ENCODE results near the gene NDUFB10. TPM values are rescaled to one million over a fixed set of nuclear protein-coding genes. Genes with fewer than 3 reads are reported as not detected.

The NDUFB10 gene
- total RNA-seq, 1 donor from 2014 or later: 138 TPM

- no peak for DNase-seq (ENCODE audit: low read depth)
These were observed 43.3 kb downstream of the NDUFB10 start for GRCh38 chr16:2002406-2003230.

DNA sequence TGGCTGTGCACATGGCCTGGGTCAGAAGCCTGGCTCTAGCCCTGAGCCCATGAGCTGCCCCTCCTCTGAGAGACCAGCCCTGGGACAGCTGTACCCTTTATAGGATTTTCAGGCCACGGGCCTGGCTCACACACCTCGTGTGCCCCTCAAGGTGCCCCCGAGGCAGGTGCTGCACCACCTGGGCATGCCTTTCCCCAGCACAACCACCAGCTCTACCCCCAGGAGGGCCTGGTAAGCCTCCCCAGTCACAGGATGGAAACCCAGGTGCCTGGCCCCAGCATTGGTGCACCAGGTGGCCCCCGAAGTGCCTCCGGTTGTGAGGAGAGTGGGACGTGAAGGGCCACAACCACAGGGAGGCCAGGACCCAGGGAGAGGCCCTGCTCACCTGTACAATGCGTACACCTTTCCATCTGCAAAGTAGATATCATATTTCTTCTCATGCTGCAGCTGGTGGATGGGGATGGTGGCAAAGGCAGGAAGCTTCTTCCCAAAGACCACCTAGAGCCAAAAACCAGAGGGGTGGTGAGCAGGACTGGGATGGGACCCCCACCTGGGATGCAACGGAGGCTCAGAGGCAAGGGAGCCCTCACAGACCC, 44.0 kb downstream of the NDUFB10 start:
- no peak for DNase-seq (ENCODE audit: low read depth)

- peak; percentile 61 for DNase-seq (ENCODE audit: low read depth)
These were observed 44.7 kb downstream of the NDUFB10 start for GRCh38 chr16:2003827-2004641.

GRCh38 chr16:2004795-2005517, 45.6 kb downstream of the NDUFB10 start:
- no peak for DNase-seq (ENCODE audit: low read depth)

GRCh38 chr16:2005646-2006045, 46.3 kb downstream of the NDUFB10 start:
- no peak for DNase-seq (ENCODE audit: low read depth)

- DNase-seq (ENCODE audit: low read depth): no peak
These were observed 47.0 kb downstream of the NDUFB10 start for GRCh38 chr16:2006317-2006716.

DNA sequence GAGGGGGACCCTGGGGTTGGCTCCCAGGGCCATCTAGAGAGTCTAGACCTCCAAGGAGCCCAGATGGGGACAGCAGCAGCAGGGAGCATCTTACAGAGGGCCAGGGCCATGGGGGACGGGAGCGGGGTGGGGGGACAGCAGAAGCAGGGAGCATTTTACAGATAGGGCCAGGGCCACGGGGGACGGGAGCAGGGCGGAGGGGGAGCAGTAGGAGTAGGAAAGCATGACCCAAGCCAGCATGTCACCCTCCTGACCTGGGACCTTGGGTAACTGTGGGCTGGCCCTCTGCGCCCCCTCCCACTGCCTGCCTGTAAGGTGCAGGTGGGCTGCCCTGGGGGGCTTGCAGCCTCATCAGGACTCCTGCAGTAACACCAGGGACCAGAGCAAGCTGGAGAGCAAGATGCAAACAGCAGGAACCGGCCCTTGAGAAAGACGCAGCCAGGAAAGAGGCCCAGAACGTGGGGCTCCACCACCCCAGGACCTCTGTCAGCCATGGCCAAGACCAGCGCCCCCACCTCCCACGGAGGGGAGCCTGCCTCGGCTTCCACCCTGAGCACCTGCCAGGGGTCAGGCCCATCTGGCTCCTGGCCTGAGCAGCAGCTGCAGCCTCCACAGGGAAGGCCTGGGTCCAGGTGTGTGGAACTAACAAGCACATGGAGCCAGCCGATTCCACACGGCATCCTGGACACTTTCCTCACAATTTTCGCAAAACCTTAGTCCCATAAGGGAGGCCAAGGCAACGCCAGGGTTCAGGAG, 47.9 kb downstream of the NDUFB10 start:
- DNase-seq (ENCODE audit: low read depth): no peak

DNA sequence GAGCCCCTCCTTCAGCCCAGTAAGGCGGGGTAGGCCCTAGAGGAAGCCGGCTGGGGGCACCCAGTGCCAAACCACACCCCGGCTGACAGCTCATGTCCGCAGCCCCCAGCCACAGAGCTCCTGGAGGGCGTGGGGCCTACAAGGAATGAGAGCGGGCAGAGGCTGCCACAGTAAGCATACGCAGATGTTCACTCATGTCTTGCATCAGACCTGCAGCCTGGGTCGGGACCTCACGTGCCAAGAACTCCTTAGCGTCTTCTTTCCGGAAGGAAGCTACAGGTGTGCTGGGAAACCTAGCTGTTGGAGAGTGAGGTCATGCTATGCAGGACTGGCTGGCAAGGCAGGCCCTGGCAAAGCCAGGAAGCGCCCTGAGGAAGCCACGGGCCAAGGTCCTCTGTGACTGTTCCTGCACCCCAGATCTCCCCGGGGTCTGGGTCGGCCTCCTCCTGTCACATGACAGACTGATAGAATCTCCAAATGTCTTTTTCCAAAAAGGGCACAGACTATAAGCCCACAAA, 48.7 kb downstream of the NDUFB10 start:
- DNase-seq (ENCODE audit: low read depth): peak; percentile 7

DNA sequence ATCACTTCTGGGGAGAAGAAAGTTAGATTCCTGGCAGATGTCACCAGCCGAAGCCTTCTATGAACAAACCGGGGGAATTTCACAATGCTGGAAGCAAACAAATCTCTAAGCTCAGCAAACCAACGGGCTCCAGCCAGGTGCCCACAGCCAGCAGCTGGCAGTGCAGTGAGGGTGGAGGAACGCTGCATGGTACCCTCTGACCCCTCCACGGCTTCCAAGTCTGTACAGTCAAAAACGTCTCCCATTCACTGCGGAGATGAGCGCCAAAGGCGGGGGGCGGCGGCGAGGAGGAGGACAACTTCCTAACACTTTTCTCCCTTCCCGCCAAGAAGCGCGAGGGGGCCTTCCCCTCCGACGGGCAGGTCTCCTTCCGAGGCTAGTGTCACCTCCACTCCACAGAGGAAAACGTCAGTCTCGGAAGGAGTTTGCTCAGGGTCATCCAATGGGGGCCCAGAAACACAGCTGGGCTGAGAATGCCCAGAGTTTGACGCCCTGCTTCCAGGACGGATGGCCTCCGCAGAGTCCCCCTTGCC, 49.4 kb downstream of the NDUFB10 start:
- DNase-seq (ENCODE audit: low read depth): peak; percentile 34

- no peak for DNase-seq (ENCODE audit: low read depth)
These were observed 49.9 kb downstream of the NDUFB10 start for GRCh38 chr16:2009164-2009711.

DNA sequence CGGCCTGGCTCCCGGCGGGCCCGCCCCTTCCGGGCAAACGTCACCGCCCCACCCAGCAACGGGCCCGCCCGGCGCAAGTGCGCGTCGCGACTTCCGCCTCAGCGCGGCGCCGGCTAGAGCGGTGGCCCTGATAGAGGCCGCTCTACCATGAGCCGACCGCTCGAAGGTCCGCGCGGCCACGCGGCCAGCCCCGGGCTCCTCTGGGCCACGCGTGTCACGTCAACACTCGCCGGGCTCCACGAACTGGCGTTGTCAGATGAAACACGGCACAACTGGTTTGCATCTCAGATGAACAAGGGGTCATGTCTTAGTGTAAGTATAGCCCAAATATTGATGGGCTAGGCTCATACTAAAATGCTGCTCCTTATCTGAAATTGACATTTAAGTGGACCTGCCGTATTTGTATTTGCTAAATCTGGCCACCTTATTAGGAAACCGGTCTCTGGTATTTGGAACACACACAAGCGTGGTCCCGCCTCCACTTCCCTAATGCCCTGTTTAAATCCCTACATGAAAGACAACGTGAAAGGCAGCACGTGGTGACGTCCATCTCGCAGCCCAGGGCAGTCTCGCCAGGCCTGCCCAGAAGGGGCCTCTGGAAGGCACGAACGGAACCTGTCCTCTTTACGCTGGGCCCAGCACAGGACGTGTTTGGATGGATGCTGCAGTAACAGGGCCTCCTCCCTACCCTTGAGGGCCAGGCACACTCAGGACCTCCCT, 50.6 kb downstream of the NDUFB10 start, which contains the start of gene ZNF598:
Gene ZNF598, minus strand, starts transcription at position 31 of the 720 bp plus-strand sequence.
- peak; percentile 51 for DNase-seq (ENCODE audit: low read depth)

Other genes with a start within 250 kb of the NDUFB10 start
- 38.9 and 84.0 TPM in 2 replicates for gene NME3, start 188.0 kb upstream of the NDUFB10 start, total RNA-seq
- gene EME2, start 186.7 kb upstream of the NDUFB10 start, total RNA-seq: 12.2 and 13.1 TPM in 2 replicates
- 41.6 and 68.4 TPM in 2 replicates for gene MRPS34, start 186.4 kb upstream of the NDUFB10 start, total RNA-seq
- 53.2 and 60.8 TPM in 2 replicates for gene SPSB3, start 177.0 kb upstream of the NDUFB10 start, total RNA-seq
- 58.2 and 85.3 TPM in 2 replicates for gene NUBP2, start 176.6 kb upstream of the NDUFB10 start, total RNA-seq
- 0.05 TPM in 1 of 2 replicates, not detected in the other for gene IGFALS, start 165.8 kb upstream of the NDUFB10 start, total RNA-seq
- 63.9 and 102 TPM in 2 replicates for gene HAGH, start 132.7 kb upstream of the NDUFB10 start, total RNA-seq
- gene FAHD1, start 132.3 kb upstream of the NDUFB10 start, total RNA-seq: 84.9 and 109 TPM in 2 replicates
- gene MEIOB, start 87.4 kb upstream of the NDUFB10 start, total RNA-seq: 0.15 and 2.6 TPM in 2 replicates
- not detected in 2 replicates for gene HS3ST6, start 41.1 kb upstream of the NDUFB10 start, total RNA-seq
- gene MSRB1, start 16.3 kb upstream of the NDUFB10 start, total RNA-seq: 9.6 and 10.8 TPM in 2 replicates
- gene RPL3L, start 4.8 kb upstream of the NDUFB10 start, total RNA-seq: not detected in 2 replicates
- 865 and 1,076 TPM in 2 replicates for gene RPS2, start 5.3 kb downstream of the NDUFB10 start, total RNA-seq
- gene RNF151, start 7.3 kb downstream of the NDUFB10 start, total RNA-seq: not detected in 2 replicates
- 46.2 and 46.3 TPM in 2 replicates for gene TBL3, start 12.5 kb downstream of the NDUFB10 start, total RNA-seq
- gene NOXO1, start 21.9 kb downstream of the NDUFB10 start, total RNA-seq: 0.87 TPM in 1 of 2 replicates, not detected in the other
- 8.7 and 10.1 TPM in 2 replicates for gene GFER, start 24.7 kb downstream of the NDUFB10 start, total RNA-seq
- 2.0 and 8.0 TPM in 2 replicates for gene SYNGR3, start 30.4 kb downstream of the NDUFB10 start, total RNA-seq
- 10.1 and 22.4 TPM in 2 replicates for gene ZNF598, start 50.3 kb downstream of the NDUFB10 start, total RNA-seq
- 0.10 TPM in 1 of 2 replicates, not detected in the other for gene NPW, start 60.2 kb downstream of the NDUFB10 start, total RNA-seq
- gene NHERF2, start 67.4 kb downstream of the NDUFB10 start, total RNA-seq: 3.5 and 6.3 TPM in 2 replicates
- gene NTHL1, start 88.3 kb downstream of the NDUFB10 start, total RNA-seq: 11.4 and 24.5 TPM in 2 replicates
- 24.5 and 63.6 TPM in 2 replicates for gene TSC2, start 88.4 kb downstream of the NDUFB10 start, total RNA-seq
- 17.4 and 98.0 TPM in 2 replicates for gene PKD1, start 176.4 kb downstream of the NDUFB10 start, total RNA-seq
- 0.69 and 0.70 TPM in 2 replicates for gene RAB26, start 189.1 kb downstream of the NDUFB10 start, total RNA-seq
- gene TRAF7, start 196.2 kb downstream of the NDUFB10 start, total RNA-seq: 41.8 and 66.1 TPM in 2 replicates
- under 0.01 and 0.15 TPM in 2 replicates for gene CASKIN1, start 237.1 kb downstream of the NDUFB10 start, total RNA-seq
- gene MLST8, start 245.9 kb downstream of the NDUFB10 start, total RNA-seq: 16.7 and 22.2 TPM in 2 replicates

Measured in renal cortical epithelial cell (primary cell).